Activated CD8-positive, alpha-beta memory T cell treated with anti-CD3 and anti-CD28 coated beads for 48 hours (primary cell): Measurements from ENCODE around the gene EHD1.
"Not testable (repeated sequence)": the region's sequence is repeated elsewhere in the genome, so short reads cannot be mapped to it uniquely, and the experiment has no call there.

Experiments used
- DNase-seq, 3 experiments: peaks; one replicate each; pipeline ENCODE4 v3.0.0-alpha.2; 2020; ENCODE audit warnings: low read depth in 2 of 3, low spot score in 2 of 3

Gene EHD1

DNA sequence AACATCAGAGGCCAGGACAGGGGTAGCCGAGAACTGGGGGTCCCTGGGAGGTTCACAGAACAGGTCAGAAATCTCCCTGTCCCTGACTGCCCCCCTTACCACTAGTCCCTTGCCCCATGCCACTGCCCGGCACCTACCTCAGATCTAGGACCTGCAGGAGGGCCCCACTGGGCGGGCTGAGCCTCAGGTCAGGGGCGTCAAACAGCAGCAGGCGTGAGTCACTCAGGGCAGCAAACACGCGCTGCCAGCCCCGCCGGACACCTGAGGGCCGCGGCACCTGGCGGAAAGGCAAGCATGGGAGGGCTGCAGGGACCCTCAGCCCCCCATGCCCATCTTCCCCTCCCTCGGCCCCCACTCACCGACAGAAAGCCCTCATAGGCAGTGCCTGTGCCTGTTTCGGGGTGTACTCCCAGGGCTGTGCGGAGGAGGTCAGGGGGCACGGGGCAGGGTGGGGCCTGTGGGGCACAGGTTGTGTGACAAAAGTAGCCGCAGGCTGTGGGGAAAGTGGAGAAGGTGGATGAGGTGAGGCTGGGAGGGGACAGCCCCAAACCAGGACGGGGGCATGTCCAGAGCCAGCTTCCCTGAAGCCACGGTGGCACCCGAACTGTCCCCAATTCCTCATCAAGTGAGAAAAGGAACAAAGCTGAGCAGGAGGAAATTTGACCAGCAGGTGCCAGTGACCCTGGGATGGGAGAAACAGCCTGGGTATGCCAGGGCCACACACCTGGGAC is 45.8 kb downstream of the EHD1 start:
- DNase-seq: no peak

DNA sequence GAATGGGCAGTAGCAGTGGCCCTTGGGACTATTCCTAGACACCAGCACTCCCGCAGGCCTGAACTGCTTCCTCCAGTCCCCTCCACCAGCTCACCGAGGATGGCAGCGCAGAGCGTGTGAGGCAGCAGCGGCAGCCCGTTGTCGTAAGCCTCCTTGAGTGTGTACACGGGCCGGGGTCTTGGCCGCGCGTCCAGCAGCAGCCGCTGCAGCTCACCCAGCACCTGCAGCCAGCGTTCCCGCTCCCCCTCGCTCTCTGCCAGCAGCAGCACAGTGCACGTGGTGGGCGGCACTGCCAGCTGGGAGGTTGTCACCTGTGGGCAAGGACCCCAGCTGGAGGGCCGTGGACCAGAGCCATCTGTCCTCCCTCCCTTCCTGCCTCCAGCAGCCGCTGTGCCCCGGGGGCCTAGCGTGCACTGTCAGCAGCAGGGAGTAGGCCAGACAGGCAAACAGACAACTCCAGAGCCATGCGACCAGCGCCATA is 47.0 kb downstream of the EHD1 start:
- no peak for DNase-seq

GRCh38 chr11:64829536-64830251 is 48.7 kb downstream of the EHD1 start:
- DNase-seq: no peak

GRCh38 chr11:64827451-64827839 is 51.0 kb downstream of the EHD1 start:
- no peak for DNase-seq

DNA sequence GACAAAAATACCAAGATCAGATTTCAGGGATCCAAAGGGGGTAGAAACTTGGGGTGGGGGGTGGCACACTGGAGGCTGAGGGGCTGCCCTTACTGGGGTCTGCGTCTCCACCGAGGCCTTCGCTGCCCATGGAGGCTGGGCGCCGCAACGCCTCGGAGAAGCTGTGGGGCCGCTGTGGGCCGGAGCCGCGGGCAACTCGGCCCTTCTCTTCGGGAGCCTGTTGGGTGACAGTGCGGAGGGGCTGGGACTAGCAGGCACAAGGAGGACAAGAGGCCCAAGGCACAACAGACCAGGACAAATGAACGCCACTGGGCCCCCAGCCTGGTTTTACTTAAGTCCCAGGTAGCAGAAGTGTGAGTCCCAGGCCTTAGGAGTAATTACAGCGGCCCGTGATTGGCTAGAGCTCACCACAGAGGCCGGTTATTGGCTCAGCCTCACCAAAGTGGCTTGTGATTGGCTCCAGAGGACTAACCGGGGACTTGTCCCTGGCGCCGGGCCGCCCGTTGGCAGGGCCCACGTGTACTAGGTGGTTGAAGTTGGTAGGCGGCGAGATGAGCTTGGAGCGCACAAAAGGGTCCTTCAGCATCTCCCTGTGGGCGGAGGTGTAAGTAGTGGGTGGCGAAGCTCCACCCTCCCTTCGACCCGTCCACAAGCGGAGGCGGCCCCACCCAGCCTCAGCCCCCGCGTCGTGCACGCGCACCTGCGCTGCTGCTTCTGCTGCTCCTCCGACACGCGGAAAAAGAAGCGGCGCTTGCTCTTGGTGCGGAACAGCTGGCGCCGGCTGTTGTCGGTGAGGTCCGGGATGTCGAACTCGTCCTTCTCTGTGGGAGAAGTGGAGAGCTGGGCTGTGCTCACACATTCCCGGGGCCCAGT is 51.6 kb downstream of the EHD1 start:
- no peak for DNase-seq

DNA sequence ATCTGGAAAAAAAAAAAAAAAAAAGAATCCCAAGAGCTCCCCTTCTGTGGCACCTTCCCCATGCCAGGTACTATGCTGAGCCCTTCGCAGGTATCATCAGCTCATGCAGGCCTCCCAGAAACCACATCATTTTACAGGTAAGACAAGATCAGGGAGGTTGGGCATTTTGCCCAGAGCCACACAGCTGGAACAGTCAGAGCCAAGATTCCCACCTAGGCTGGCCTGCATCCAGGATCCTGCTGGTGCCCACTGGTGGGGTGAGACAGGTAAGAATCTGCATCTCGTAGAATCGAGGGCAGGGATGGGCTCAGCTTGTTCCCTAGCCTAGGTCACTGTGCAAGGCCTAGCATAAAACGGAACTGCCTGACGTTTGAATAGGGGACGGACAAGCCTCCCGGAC is 52.4 kb downstream of the EHD1 start:
- no peak for DNase-seq

GRCh38 chr11:64823568-64824119 is 54.8 kb downstream of the EHD1 start:
- DNase-seq: no peak

DNA sequence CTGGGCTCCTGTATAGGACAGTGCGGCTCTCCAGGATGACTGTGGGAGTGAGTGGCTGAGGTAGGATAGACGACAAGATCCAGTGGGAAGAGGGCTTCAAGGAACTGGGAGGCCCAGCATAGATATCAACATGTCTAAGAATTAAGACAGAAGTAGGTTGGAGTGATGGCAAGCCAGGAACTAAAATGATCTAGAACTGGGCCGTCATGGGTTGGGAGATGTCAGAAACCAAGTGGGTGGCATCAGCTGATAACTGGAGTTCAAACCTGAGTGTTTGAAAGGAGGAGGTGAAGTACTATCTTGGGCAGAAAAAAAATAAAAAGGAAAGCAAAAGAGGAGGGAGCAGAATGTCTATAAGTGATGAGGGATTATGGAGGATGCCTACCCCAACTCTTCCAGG is 60.9 kb downstream of the EHD1 start:
- DNase-seq: no peak

- DNase-seq: not testable (repeated sequence)
These were observed 63.0 kb downstream of the EHD1 start for GRCh38 chr11:64815433-64815832.

GRCh38 chr11:64814712-64815187 is 63.7 kb downstream of the EHD1 start:
- no peak for DNase-seq

GRCh38 chr11:64813826-64814225 is 64.6 kb downstream of the EHD1 start:
- no peak for DNase-seq

DNA sequence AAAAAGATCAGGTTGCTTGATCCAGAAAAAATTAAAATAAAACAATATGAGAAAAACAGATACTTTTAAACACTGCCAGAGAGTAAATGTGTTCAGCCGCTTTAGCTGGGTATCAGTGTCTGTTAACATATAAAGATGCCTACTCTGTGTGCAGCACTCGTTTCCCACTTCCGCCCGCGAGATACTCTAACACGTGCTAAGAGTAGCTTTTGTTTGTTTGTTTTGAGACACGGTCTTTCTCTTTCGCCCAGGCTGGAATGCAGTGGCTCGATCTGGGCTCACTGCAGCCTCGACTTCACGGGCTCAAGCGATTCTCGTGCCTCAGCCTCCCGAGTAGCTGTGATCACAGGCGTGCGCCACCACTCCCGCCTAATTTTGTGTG is 67.5 kb downstream of the EHD1 start:
- no peak for DNase-seq

DNA sequence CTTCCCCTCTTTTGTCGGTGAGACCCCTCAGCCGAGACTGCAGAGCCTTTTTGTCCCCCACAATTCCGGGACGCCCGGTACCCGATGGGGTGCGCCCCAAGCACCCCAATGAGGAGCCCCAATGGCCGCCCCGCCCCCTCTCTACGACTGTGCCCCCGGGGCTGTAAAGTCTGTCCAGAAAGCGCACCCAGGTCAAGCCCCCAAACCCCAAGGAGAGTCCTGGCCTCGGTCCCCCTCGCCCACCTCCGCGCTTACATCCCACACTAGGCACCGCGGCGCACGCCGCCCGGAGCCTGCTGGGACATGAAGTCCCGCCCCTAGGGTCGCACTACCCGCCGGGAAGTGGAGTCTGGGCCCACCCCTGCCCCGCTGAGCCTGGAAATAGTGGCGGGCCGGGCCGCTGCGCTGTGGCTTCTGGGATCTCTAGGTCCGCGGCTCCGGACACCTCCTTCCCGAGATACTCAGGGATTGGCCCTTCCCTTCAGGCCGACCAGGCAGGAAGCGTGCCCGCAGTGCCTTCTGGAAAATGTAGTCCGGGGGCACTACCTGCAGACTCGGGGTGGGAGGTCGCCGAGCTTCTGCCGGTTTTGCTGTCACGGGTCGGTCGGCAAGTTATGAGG is 68.0 kb downstream of the EHD1 start, which contains the start of gene MEN1:
Gene MEN1 (minus strand): TSS at position 281 of the 620 bp plus-strand sequence. CDS start 442 bp downstream, outside the sequence.
- DNase-seq: peak; percentile 66 to 76 (median 71)

DNA sequence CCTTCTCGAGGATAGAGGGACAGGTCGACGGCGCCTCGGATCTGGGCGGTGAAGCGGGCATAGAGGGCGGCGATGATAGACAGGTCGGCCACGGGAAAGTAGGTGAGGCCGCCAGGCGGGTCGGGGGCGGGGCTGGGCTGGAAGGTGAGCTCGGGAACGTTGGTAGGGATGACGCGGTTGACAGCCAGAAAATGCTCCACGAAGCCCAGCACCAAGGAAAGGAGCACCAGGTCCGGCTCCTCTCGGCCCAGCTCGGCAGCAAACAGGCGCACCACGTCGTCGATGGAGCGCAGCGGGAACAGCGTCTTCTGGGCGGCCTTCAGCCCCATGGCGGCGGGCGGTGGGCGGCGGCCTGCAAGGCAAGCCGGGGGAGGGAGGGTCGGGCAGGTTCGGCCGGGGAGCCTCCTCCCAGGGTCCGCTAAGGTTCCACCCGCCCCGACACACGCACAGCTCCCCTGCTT is 68.6 kb downstream of the EHD1 start:
- DNase-seq: no peak

GRCh38 chr11:64805481-64805880 is 72.9 kb downstream of the EHD1 start:
- DNase-seq: no peak

DNA sequence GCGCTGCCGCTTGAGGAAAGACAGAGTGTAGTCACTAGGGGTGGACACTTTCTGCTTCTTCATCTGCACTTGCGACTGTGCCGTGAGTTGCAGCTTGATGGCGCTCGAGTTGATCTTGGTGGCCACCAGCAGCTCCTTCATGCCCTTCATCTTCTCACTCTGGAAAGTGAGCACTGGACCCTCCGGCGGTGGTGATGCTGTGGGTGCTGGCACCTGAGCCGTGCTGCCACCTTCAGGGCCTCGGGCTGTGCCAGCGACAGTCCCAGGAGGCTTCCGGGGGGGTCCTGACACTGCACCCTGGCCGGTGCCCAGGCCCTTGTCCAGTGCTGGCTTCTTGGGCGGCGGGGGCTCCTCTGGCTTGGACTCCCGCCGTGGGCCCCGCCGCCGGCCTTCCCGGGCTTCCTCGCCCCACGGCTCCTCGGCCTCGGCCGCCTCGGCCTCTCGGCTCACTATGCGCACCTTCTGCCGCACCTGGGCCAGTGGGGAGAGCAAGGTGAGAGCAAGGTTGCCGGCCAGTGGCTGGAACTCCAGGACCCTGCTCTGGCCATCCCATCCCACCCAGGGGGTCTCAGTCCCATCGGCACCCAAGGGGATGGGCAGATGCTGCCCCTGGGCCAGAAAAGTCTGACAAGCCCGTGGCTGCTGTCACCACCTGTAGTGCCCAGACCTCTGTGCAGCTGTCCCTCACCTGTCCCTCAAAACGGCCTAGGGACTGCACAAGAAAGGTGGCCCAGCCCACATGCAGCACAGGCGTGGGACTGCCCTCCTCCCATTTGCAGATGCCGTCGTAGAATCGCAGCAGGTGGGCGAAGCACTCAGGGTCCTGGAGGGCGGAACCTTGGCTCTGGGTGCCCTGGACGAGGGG is 73.8 kb downstream of the EHD1 start:
- DNase-seq: no peak

DNA sequence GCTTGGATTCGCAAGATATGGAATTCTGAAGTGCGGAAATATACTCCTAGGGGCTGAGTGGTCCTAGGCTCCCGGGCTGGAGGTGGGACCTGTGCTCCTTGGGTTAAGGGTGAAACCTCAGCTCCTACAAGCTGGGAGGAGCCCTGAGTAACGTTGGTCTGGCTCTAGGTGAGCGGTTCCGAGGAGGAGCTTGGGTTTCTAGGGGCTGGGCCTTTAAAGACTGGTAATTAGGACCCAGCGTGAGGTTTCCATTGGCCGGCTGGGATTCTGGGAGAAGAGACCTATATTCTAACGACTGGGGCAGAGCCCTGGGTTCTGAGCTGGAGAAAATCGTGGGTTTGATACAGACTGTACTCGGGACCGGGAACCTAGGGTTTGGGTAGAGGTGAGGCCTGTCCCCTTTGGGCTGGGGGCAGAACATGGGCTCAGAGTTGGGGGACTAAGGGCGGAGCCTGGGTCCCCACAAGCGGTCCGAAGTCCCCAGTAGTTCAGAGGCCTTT is 74.5 kb downstream of the EHD1 start:
- no peak for DNase-seq

DNA sequence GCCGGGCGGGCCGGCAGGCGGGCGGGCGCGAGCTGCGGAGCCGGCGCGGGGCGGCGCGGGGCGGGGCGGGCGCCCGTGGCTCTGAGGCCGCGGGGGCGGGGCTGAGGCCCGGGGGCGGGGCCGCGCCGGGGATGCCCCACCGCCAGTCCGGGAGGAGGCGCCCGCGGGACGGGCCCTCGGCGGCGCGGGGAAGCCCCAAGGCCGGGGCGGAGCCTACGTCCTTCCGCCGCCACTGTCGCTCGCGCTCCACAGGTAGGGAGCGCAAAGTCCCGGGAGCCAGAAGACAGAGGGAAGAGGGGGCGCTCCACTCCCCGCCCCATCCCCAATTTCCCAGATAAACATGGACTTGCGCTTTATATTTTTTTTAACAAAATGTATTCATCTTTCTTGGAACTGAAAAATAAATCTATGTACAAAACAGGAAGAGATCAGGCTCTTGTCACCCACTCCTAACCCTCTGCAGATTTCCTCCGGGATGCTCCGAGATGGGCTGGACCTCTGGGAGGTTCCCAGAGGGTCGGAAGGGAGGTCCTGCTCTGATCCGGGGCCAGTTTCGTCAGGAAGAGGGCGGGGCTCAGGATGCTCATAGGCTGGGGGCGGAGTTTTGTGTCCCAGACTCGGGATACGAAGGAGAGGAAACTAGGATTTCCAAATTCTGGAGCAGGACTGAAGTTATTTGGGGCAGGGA is 75.1 kb downstream of the EHD1 start, which contains the start of gene MAP4K2:
Gene MAP4K2 (minus strand): TSS at position 57 of the 688 bp plus-strand sequence. CDS start 65 bp downstream, outside the sequence.
- DNase-seq: peak in 2 of 3 experiments; percentile 57 to 73
